ENCODE data around the gene CD1C. TPM values are rescaled to one million over a fixed set of nuclear protein-coding genes. Genes with fewer than 3 reads are reported as not detected.
"Not testable (repeated sequence)": the region's sequence is repeated elsewhere in the genome, so short reads cannot be mapped to it uniquely, and the experiment has no call there.

The CD1C gene
- total RNA-seq, result not detected in 2 replicates

- DNase-seq (ENCODE audit: low read depth), result no peak
- no peak for TF ChIP-seq CTCF (conservative IDR thresholded peaks at IDR 0.05; ENCODE audit: low read depth, low read length)
- H3K4me3 ChIP-seq (ENCODE audit: low read depth, low read length), result no peak within 1 kb of the TSS
Observed at GRCh38 chr1:158289811-158290210, at the start of gene CD1C. Gene CD1C (plus strand): TSS chr1:158289923. CDS start chr1:158290065, 142 bp downstream.

GRCh38 chr1:158246650-158247049 is 43.1 kb upstream of the CD1C start:
- TF ChIP-seq CTCF (conservative IDR thresholded peaks at IDR 0.05; ENCODE audit: low read depth, low read length), result peak; percentile 43
- no peak for DNase-seq (ENCODE audit: low read depth)
- no peak overlapping the region for H3K4me3 ChIP-seq (ENCODE audit: low read depth, low read length)

GRCh38 chr1:158248118-158248517 is 41.6 kb upstream of the CD1C start:
- no peak for DNase-seq (ENCODE audit: low read depth)
- no peak overlapping the region for H3K4me3 ChIP-seq (ENCODE audit: low read depth, low read length)
- TF ChIP-seq CTCF (conservative IDR thresholded peaks at IDR 0.05; ENCODE audit: low read depth, low read length), result no peak

- TF ChIP-seq CTCF (conservative IDR thresholded peaks at IDR 0.05; ENCODE audit: low read depth, low read length), result no peak
- DNase-seq (ENCODE audit: low read depth), result no peak
- H3K4me3 ChIP-seq (ENCODE audit: low read depth, low read length), result no peak overlapping the region
Observed at GRCh38 chr1:158248771-158249170, 41.0 kb upstream of the CD1C start.

- H3K4me3 ChIP-seq (ENCODE audit: low read depth, low read length), result no peak overlapping the region
- no peak for TF ChIP-seq CTCF (conservative IDR thresholded peaks at IDR 0.05; ENCODE audit: low read depth, low read length)
- DNase-seq (ENCODE audit: low read depth), result no peak
Observed at GRCh38 chr1:158249646-158250045, 40.1 kb upstream of the CD1C start.

- no peak for DNase-seq (ENCODE audit: low read depth)
- TF ChIP-seq CTCF (conservative IDR thresholded peaks at IDR 0.05; ENCODE audit: low read depth, low read length), result no peak
- no peak overlapping the region for H3K4me3 ChIP-seq (ENCODE audit: low read depth, low read length)
Observed at GRCh38 chr1:158251163-158251562, 38.6 kb upstream of the CD1C start.

GRCh38 chr1:158255656-158256055 is 34.1 kb upstream of the CD1C start:
- no peak for DNase-seq (ENCODE audit: low read depth)
- no peak for TF ChIP-seq CTCF (conservative IDR thresholded peaks at IDR 0.05; ENCODE audit: low read depth, low read length)
- H3K4me3 ChIP-seq (ENCODE audit: low read depth, low read length), result no peak overlapping the region

- not testable (repeated sequence) for H3K4me3 ChIP-seq (ENCODE audit: low read depth, low read length); DNase-seq (ENCODE audit: low read depth)
Observed at GRCh38 chr1:158256747-158257146, 33.0 kb upstream of the CD1C start.

Data from epithelial cell of proximal tubule (primary cell).